ENCODE results near the gene GTF2A1. TPM values are rescaled to one million over a fixed set of nuclear protein-coding genes. Genes with fewer than 3 reads are reported as not detected.

Gene GTF2A1
- total and polyA plus RNA-seq, 8 donors = 2.0 to 73.5 (median 8.4) TPM

GRCh38 chr14:81236138-81236537, 15.4 kb upstream of the GTF2A1 start:
- WGBS, 5 donors = 95 to 97% (median 96%) methylated on average over 8 to 20 of the region's 20 CpGs
- Histone ChIP-seq H3K9me3 (no peaks in the 10 kb centered on the region), H3K36me3 (no peaks in the 10 kb centered on the region), H3K27ac (no peak overlapping the region), H3K4me3 (no peak overlapping the region), H3K4me1 (no peaks in the 10 kb centered on the region), H3K27me3 (no peaks in the 10 kb centered on the region)
- intact Hi-C loops (cut with DNase I; ENCODE audit: low total_unique reads) = no loop called here
- TF ChIP-seq POLR2A (IDR thresholded peaks at IDR 0.05) (no peak), CTCF (IDR thresholded peaks at IDR 0.05) (no peak), POLR2AphosphoS5 (IDR thresholded peaks at IDR 0.05) (no peak), EP300 (IDR thresholded peaks at IDR 0.05) (no peak)
- no peak for DNase-seq

- Histone ChIP-seq H3K9me3 (no peaks in the 10 kb centered on the region), H3K27me3 (no peaks in the 10 kb centered on the region), H3K4me3 (no peak overlapping the region), H3K4me1 (no peaks in the 10 kb centered on the region), H3K36me3 (no peaks in the 10 kb centered on the region), H3K27ac (no peak overlapping the region)
- DNase-seq = no peak
- WGBS, 5 donors = 68 to 81% (median 75%) methylated on average over 2 of the region's 2 CpGs
- TF ChIP-seq POLR2AphosphoS5 (IDR thresholded peaks at IDR 0.05) (no peak), EP300 (IDR thresholded peaks at IDR 0.05) (no peak), CTCF (IDR thresholded peaks at IDR 0.05) (no peak), POLR2A (IDR thresholded peaks at IDR 0.05) (no peak)
- intact Hi-C loops (cut with DNase I; ENCODE audit: low total_unique reads) = no loop called here
These were observed 14.3 kb upstream of the GTF2A1 start for GRCh38 chr14:81235096-81235495.

GRCh38 chr14:81234278-81234677, 13.5 kb upstream of the GTF2A1 start:
- intact Hi-C loops (cut with DNase I; ENCODE audit: low total_unique reads) = no loop called here
- H3K4me1 ChIP-seq = no peaks in the 10 kb centered on the region
- TF ChIP-seq POLR2AphosphoS5 (IDR thresholded peaks at IDR 0.05) (no peak), EP300 (IDR thresholded peaks at IDR 0.05) (no peak), POLR2A (IDR thresholded peaks at IDR 0.05) (no peak), CTCF (IDR thresholded peaks at IDR 0.05) (no peak)
- no peaks in the 10 kb centered on the region for H3K36me3 ChIP-seq
- H3K4me3 ChIP-seq = no peak overlapping the region
- no peaks in the 10 kb centered on the region for H3K27me3 ChIP-seq
- H3K27ac ChIP-seq = no peak overlapping the region
- no peaks in the 10 kb centered on the region for H3K9me3 ChIP-seq
- DNase-seq = peak in 1 of 2 donors; percentile 63

- WGBS, 5 donors = 78 to 97% (median 91%) methylated on average over 1 of the region's 1 CpG
- no peak overlapping the region for H3K4me3 ChIP-seq
- H3K27me3 ChIP-seq = no peaks in the 10 kb centered on the region
These were observed 12.9 kb upstream of the GTF2A1 start for GRCh38 chr14:81233615-81234014.

More at GRCh38 chr14:81233615-81234014, 12.9 kb upstream of the GTF2A1 start:
- H3K36me3 ChIP-seq = no peaks in the 10 kb centered on the region
- TF ChIP-seq EP300 (IDR thresholded peaks at IDR 0.05) (no peak), POLR2A (IDR thresholded peaks at IDR 0.05) (no peak), CTCF (IDR thresholded peaks at IDR 0.05) (no peak)
- H3K4me1 ChIP-seq = no peaks in the 10 kb centered on the region
- no peak overlapping the region for H3K27ac ChIP-seq
- intact Hi-C loops (cut with DNase I; ENCODE audit: low total_unique reads) = no loop called here
- DNase-seq = no peak
- H3K9me3 ChIP-seq = no peaks in the 10 kb centered on the region
